OCI-LY7 (cell line): ENCODE data around the gene ZBTB7A. TPM values are rescaled to one million over a fixed set of nuclear protein-coding genes. Genes with fewer than 3 reads are reported as not detected.

Experiments used
- BruUV-seq: library from RNA; stranded (reverse); fragments of 400-500 nt; replicated peaks from 2 replicates; lab custom pipeline; 2021; lab: Mats Ljungman, UMichigan
- CTCF ChIA-PET: fragments of 300-600 bp; sonication (Branson Sonifier 250); formaldehyde crosslinking; loops from one replicate; lab custom pipeline; 2022; ENCODE audit warnings: antibody characterized with exemption; ENCODE audit not compliant: unreplicated experiment; lab: Charles Lee
- POLR2A ChIA-PET: fragments of 300-600 bp; sonication (Branson Sonifier 250); formaldehyde crosslinking; loops from one replicate; lab custom pipeline; 2022; ENCODE audit warnings: antibody characterized with exemption; lab: Charles Lee
- DNase-seq: peaks from one replicate; pipeline ENCODE4 v3.0.0-alpha.2; 2015; ENCODE audit warnings: low spot score
- H2AFZ ChIP-seq: fragments of 200-600 bp; sonication (generic), shearing (Covaris generic); 2 replicates; pipeline ENCODE4 v1.6.1; 2014; ENCODE audit warnings: mild to moderate bottlenecking, antibody characterized with exemption, low read length, moderate library complexity
- H3K27ac ChIP-seq: fragments of 200-600 bp; sonication (generic); 2 replicates; pipeline ENCODE4 v1.5.1; 2014; ENCODE audit warnings: mixed run types, low read depth, mild to moderate bottlenecking, moderate library complexity, low read length, inconsistent platforms; ENCODE audit not compliant: poor library complexity, severe bottlenecking
- H3K36me3 ChIP-seq: fragments of 200-600 bp; sonication (generic); 2 replicates; pipeline ENCODE4 v1.6.1; 2014; ENCODE audit warnings: mild to moderate bottlenecking, antibody characterized with exemption, low read length, moderate library complexity, mixed read lengths; ENCODE audit not compliant: insufficient read depth
- H3K4me1 ChIP-seq: fragments of 200-600 bp; sonication (generic); 2 replicates; pipeline ENCODE4 v1.5.1; 2014; ENCODE audit warnings: mild to moderate bottlenecking, low read length; ENCODE audit not compliant: insufficient read depth, poor library complexity, severe bottlenecking
- H3K4me2 ChIP-seq: fragments of 200-600 bp; sonication (generic); 2 replicates; pipeline ENCODE4 v1.6.1; 2014; ENCODE audit warnings: mild to moderate bottlenecking, low read length
- H3K4me3 ChIP-seq: fragments of 200-600 bp; sonication (generic); 2 replicates; pipeline ENCODE4 v1.5.1; 2014; ENCODE audit warnings: mild to moderate bottlenecking, low read depth, low read length; ENCODE audit not compliant: poor library complexity, severe bottlenecking
- H3K79me2 ChIP-seq: fragments of 200-600 bp; sonication (generic); 2 replicates; pipeline ENCODE4 v1.6.1; 2016; ENCODE audit warnings: low read depth, mild to moderate bottlenecking, low read length, moderate library complexity, mixed read lengths; ENCODE audit not compliant: insufficient read depth
- H3K9me2 ChIP-seq: fragments of 200-600 bp; sonication (generic); 2 replicates; pipeline ENCODE4 v1.6.1; 2016; ENCODE audit warnings: mild to moderate bottlenecking, low read length, mixed read lengths; ENCODE audit not compliant: insufficient read depth
- H3K9me3 ChIP-seq: fragments of 200-600 bp; sonication (generic); 2 replicates; pipeline ENCODE4 v1.6.1; 2014; ENCODE audit warnings: mild to moderate bottlenecking, mixed run types, low read length, mixed read lengths
- H4K20me1 ChIP-seq: fragments of 200-600 bp; sonication (generic); 2 replicates; pipeline ENCODE4 v1.6.1; 2014; ENCODE audit warnings: mild to moderate bottlenecking, antibody characterized with exemption, low read length, moderate library complexity, mixed read lengths; ENCODE audit not compliant: insufficient read depth
- EZH2phosphoT487 ChIP-seq: fragments of 200-600 bp; sonication (generic); IDR thresholded peaks from 2 replicates; pipeline ENCODE4 v1.6.1; 2018; ENCODE audit warnings: low read depth, borderline replicate concordance, mild to moderate bottlenecking, mixed run types, antibody characterized with exemption, low read length, moderate library complexity, mixed read lengths
- intact Hi-C: fragments of 100-400 bp; cut with micrococcal nuclease; formaldehyde crosslinking; loops from one replicate; pipeline ENCODE4 v1.10.0; 2022; ENCODE audit not compliant: unreplicated experiment
- total RNA-seq, 2 experiments: library from RNA; depleted of rRNA in 1 of 2; stranded (reverse); fragments of >200 nt in 1 of 2; shearing (Covaris generic) in 1 of 2; gene quantifications; 2 replicates each; pipeline ENCODE4 v1.2.3, GENCODE V29; 2014 to 2022
- TF ChIP-seq, protein P1 (sequence below): fragments of 200-600 bp; sonication (generic); conservative IDR thresholded peaks from 2 replicates; pipeline ENCODE4 v1.5.1; 2014; ENCODE audit warnings: mild to moderate bottlenecking, antibody characterized with exemption, low read length, moderate library complexity, mixed read lengths

The ZBTB7A gene
- total RNA-seq, 2 experiments from 2014 or later: 17.2 to 29.3 TPM

- Histone ChIP-seq H3K79me2 (no peaks in the 10 kb centered on the region), H3K4me2 (peak overlapping the region; percentile 75), H3K4me1 (peaks cover 24% of the 10 kb centered on the region), H3K27ac (peak overlapping the region; percentile 61), H3K9me3 (no peaks in the 10 kb centered on the region), H3K4me3 (peak overlapping the region; percentile 33), H2AFZ (no peak overlapping the region), H3K9me2 (no peaks in the 10 kb centered on the region), H3K36me3 (peaks cover 75% of the 10 kb centered on the region), H4K20me1 (no peaks in the 10 kb centered on the region)
- POLR2A ChIA-PET: interaction anchor here (1.1 kb wide), 1 partner anchor 374 kb away, joined by 3 read pairs; no protein-coding TSS in a partner anchor
- TF ChIP-seq, protein P1, sequence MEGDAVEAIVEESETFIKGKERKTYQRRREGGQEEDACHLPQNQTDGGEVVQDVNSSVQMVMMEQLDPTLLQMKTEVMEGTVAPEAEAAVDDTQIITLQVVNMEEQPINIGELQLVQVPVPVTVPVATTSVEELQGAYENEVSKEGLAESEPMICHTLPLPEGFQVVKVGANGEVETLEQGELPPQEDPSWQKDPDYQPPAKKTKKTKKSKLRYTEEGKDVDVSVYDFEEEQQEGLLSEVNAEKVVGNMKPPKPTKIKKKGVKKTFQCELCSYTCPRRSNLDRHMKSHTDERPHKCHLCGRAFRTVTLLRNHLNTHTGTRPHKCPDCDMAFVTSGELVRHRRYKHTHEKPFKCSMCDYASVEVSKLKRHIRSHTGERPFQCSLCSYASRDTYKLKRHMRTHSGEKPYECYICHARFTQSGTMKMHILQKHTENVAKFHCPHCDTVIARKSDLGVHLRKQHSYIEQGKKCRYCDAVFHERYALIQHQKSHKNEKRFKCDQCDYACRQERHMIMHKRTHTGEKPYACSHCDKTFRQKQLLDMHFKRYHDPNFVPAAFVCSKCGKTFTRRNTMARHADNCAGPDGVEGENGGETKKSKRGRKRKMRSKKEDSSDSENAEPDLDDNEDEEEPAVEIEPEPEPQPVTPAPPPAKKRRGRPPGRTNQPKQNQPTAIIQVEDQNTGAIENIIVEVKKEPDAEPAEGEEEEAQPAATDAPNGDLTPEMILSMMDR: no peak; the same call in 1 of the 2 replicates
- TF ChIP-seq EZH2phosphoT487: no peak
- CTCF ChIA-PET: interaction anchor here (1.0 kb wide), 1 partner anchor 44 kb away, joined by 3 read pairs; no protein-coding TSS in a partner anchor
- DNase-seq: peak; percentile 76
- intact Hi-C loops: loop anchor here (2.0 kb wide), 1 partner anchor 48 kb away; the partner anchor contains the start of gene ZBTB7A
- no TSS peak for BruUV-seq
Measured at GRCh38 chr19:4115050-4115817, 48.5 kb upstream of the ZBTB7A start.

- TF ChIP-seq EZH2phosphoT487: no peak
- TF ChIP-seq, protein P1: no peak
- Histone ChIP-seq H4K20me1 (no peaks in the 10 kb centered on the region), H3K9me3 (no peaks in the 10 kb centered on the region), H3K4me3 (no peak overlapping the region), H3K79me2 (no peaks in the 10 kb centered on the region), H3K9me2 (no peaks in the 10 kb centered on the region), H3K36me3 (peaks cover 78% of the 10 kb centered on the region), H3K4me2 (no peak overlapping the region), H3K4me1 (peaks cover 24% of the 10 kb centered on the region), H3K27ac (peak overlapping the region; percentile 61), H2AFZ (no peak overlapping the region)
- intact Hi-C loops: loop anchor here (2.0 kb wide), 1 partner anchor 47 kb away; the partner anchor contains the start of gene ZBTB7A
- ChIA-PET POLR2A (interaction anchor here (1.1 kb wide), 1 partner anchor 373 kb away, joined by 3 read pairs; no protein-coding TSS in a partner anchor), CTCF (no interaction called here)
- no TSS peak for BruUV-seq
- DNase-seq: no peak
Measured at GRCh38 chr19:4114181-4114580, 47.5 kb upstream of the ZBTB7A start.
